Endodermal cell (in vitro differentiated cells): ENCODE measurements around the gene GNPDA1. TPM values are rescaled to one million over a fixed set of nuclear protein-coding genes. Genes with fewer than 3 reads are reported as not detected.
"Not testable (repeated sequence)": the region's sequence is repeated elsewhere in the genome, so short reads cannot be mapped to it uniquely, and the experiment has no call there.

Experiments
- DNase-seq: peaks from one replicate; pipeline ENCODE4 v3.0.0-alpha.2; 2017
- H3K27ac ChIP-seq: 2 replicates; pipeline ENCODE4 v1.5.1; 2013; ENCODE audit warnings: mild to moderate bottlenecking, low read depth, low read length, moderate library complexity
- H3K27me3 ChIP-seq: 2 replicates; pipeline ENCODE4 v1.6.1; 2013; ENCODE audit warnings: mild to moderate bottlenecking, low read length, moderate library complexity; ENCODE audit not compliant: insufficient read depth, control insufficient read depth, poor library complexity, severe bottlenecking
- H3K36me3 ChIP-seq: 2 replicates; pipeline ENCODE4 v1.7.0; 2013; ENCODE audit warnings: mild to moderate bottlenecking, low read length, moderate library complexity; ENCODE audit not compliant: control insufficient read depth, insufficient read depth
- H3K4me1 ChIP-seq: one replicate; pipeline ENCODE4 v1.7.0; 2013; ENCODE audit warnings: low read length; ENCODE audit not compliant: control insufficient read depth, insufficient read depth
- H3K4me3 ChIP-seq: 2 replicates; pipeline ENCODE4 v1.5.1; 2013; ENCODE audit warnings: mild to moderate bottlenecking, low read length, moderate library complexity
- H3K9ac ChIP-seq: 2 replicates; pipeline ENCODE4 v1.6.1; 2013; ENCODE audit warnings: mild to moderate bottlenecking, low read length, moderate library complexity; ENCODE audit not compliant: poor library complexity, severe bottlenecking; ENCODE audit errors: extremely low read depth
- H3K9me3 ChIP-seq: 2 replicates; pipeline ENCODE4 v1.6.1; 2013; ENCODE audit warnings: mild to moderate bottlenecking, low read length, moderate library complexity; ENCODE audit not compliant: control insufficient read depth
- H3K27ac Mint-ChIP-seq: 2 replicates; pipeline ENCODE4 v1.8.0; 2020; ENCODE audit warnings: mixed read lengths
- H3K27me3 Mint-ChIP-seq: 2 replicates; pipeline ENCODE4 v1.8.0; 2021; ENCODE audit warnings: mild to moderate bottlenecking, mixed read lengths; ENCODE audit not compliant: insufficient read depth
- H3K36me3 Mint-ChIP-seq: 2 replicates; pipeline ENCODE4 v1.8.0; 2020; ENCODE audit warnings: low read depth, mixed read lengths
- H3K4me1 Mint-ChIP-seq: 2 replicates; pipeline ENCODE4 v1.8.0; 2020; ENCODE audit warnings: mixed read lengths
- H3K4me3 Mint-ChIP-seq: 2 replicates; pipeline ENCODE4 v1.8.0; 2020; ENCODE audit warnings: mild to moderate bottlenecking, moderate library complexity, mixed read lengths
- H3K9me3 Mint-ChIP-seq: 2 replicates; pipeline ENCODE4 v1.8.0; 2020; ENCODE audit warnings: mild to moderate bottlenecking, mixed read lengths
- CTCF ChIP-seq: fragments of 200-600 bp; sonication (generic); conservative IDR thresholded peaks from 2 replicates; pipeline ENCODE4 v1.5.0; 2021; ENCODE audit warnings: antibody characterized with exemption, mild to moderate bottlenecking
- WGBS, 2 experiments: methylation state at CpG; one replicate each; pipeline versions ENCODE4 v1.1.5 to v1.1.7; 2013; ENCODE audit warnings: missing lambda C conversion rate in 2 of 2, mixed read lengths in 1 of 2; ENCODE audit not compliant: insufficient coverage in 1 of 2, insufficient read length in 1 of 2; 5-methylcytosine and 5-hydroxymethylcytosine counted together
- total RNA-seq, 2 donors: library from RNA; stranded (reverse); fragmentation: NEBNext Ultra II Directional in 1 of 2; extraction: Animal tissue kit (Norgen Biotek cat#: 25700) in 1 of 2; gene quantifications; 2 replicates in 1 of 2; 3 replicates in 1 of 2; pipeline ENCODE4 v1.2.1, GENCODE V29; 2021

Gene GNPDA1
- total RNA-seq, 2 donors from 2014 or later: 90.9 to 118 TPM

GRCh38 chr5:142056816-142057696, 44.2 kb upstream of the GNPDA1 start:
- TF ChIP-seq CTCF: no peak
- Histone ChIP-seq H3K4me3 (no peak overlapping the region), H3K9me3 (no peaks in the 10 kb centered on the region), H3K9ac (no peak overlapping the region), H3K27ac (no peak overlapping the region), H3K27me3 (no peaks in the 10 kb centered on the region), H3K4me1 (no peaks in the 10 kb centered on the region), H3K36me3 (no peaks in the 10 kb centered on the region)
- Mint-ChIP-seq H3K4me1 (peaks cover 10% of the 10 kb centered on the region), H3K27me3 (no peaks in the 10 kb centered on the region), H3K4me3 (no peak overlapping the region), H3K9me3 (no peaks in the 10 kb centered on the region), H3K36me3 (no peaks in the 10 kb centered on the region), H3K27ac (no peak overlapping the region)
- WGBS, 2 experiments: 67 to 93% methylated on average over 2 to 5 of the region's 5 CpGs
- DNase-seq: no peak

DNA sequence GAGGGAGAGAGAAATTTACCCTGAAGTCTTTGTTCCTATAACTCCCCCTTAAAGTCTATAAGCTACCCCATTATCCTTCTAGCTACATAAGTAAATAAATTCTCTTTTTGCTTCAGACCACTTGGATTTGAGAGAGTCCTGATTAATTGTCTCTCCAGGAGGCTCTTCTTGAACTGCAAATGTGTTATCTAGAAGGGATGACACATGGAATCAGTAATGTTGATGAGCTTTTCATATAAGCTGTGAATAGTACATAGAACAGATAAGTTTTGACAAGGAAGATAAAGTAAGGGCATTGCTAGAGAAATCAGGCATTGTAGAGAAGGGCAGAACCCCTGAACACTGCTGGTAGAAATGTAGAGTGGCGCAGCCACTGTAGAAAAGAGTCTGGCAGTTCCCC, 42.5 kb upstream of the GNPDA1 start:
- Histone ChIP-seq H3K4me1 (no peaks in the 10 kb centered on the region), H3K27me3 (no peaks in the 10 kb centered on the region), H3K27ac (no peak overlapping the region), H3K9me3 (no peaks in the 10 kb centered on the region), H3K4me3 (no peak overlapping the region), H3K9ac (no peak overlapping the region), H3K36me3 (no peaks in the 10 kb centered on the region)
- H3K4me1 Mint-ChIP-seq: peaks cover 10% of the 10 kb centered on the region
- no peaks in the 10 kb centered on the region for H3K36me3 Mint-ChIP-seq
- WGBS, 2 experiments: 86% methylated on average over 1 of the region's 1 CpG
- H3K9me3 Mint-ChIP-seq: no peaks in the 10 kb centered on the region
- no peaks in the 10 kb centered on the region for H3K27me3 Mint-ChIP-seq
- no peak overlapping the region for H3K27ac Mint-ChIP-seq
- no peak for DNase-seq
- H3K4me3 Mint-ChIP-seq: no peak overlapping the region
- no peak for TF ChIP-seq CTCF

DNA sequence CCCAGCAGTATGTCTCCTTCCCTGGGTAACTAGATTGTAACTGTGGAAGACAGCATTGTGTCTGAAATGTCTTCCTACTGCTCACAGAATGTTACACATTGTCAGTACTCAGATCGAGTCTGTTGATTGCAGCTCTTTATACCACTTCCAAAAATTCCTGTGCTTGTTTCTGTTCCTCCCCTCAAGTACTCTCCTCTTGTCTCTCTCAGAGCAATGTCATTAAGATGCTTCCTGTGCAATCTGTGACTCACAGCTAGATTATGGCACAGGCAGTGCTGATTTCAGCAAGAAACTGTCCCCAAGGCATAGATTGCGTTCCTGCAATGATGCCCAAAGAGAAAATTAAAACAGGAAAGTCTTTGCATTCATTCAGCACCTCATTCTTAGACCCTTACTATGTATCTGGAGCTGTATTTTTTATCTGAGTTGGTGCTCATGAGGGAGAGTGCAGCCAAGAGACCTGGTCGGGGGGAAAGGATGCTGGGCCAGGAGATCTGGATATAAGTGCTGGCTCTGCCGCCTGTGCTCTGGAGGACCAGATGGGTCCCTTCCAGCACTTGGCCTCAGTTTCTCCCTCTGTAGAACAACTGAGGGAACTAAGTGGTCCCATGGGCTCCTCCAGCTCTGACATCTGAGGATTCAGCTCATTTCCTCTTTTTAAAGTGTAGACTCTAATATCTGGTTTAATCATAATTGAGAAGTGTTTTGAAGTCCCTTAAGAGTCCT, 40.8 kb upstream of the GNPDA1 start:
- 60 to 77% methylated on average over 2 to 4 of the region's 4 CpGs for WGBS, 2 experiments
- no peak overlapping the region for H3K27ac Mint-ChIP-seq
- peaks cover 10% of the 10 kb centered on the region for H3K4me1 Mint-ChIP-seq
- no peaks in the 10 kb centered on the region for H3K27me3 Mint-ChIP-seq
- no peaks in the 10 kb centered on the region for H3K36me3 ChIP-seq
- no peak overlapping the region for H3K9ac ChIP-seq
- no peak for TF ChIP-seq CTCF
- H3K36me3 Mint-ChIP-seq: no peaks in the 10 kb centered on the region
- no peak overlapping the region for H3K27ac ChIP-seq
- H3K9me3 ChIP-seq: no peaks in the 10 kb centered on the region
- H3K4me1 ChIP-seq: no peaks in the 10 kb centered on the region
- no peaks in the 10 kb centered on the region for H3K9me3 Mint-ChIP-seq
- H3K27me3 ChIP-seq: no peaks in the 10 kb centered on the region
- H3K4me3 ChIP-seq: no peak overlapping the region
- no peak overlapping the region for H3K4me3 Mint-ChIP-seq
- no peak for DNase-seq

DNA sequence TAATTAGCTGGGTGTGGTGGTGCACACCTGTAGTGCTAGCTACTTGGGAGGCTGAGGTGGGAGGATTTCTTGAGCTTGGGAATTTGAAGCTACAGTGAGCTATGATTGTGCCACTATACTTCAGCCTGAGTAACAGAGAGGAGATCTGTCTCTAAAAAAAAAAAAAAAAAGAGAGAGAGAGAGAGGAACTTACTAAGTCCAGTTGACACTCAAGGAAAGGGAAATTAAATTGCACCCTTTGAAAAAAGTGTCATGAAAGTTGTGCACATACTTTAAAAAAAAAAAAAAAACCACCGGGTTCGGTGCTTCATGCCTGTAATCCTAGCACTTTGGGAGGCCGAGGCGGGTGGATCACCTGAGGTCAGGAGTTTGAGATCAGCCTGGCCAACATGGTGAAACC, 39.2 kb upstream of the GNPDA1 start:
- DNase-seq, H3K36me3 ChIP-seq, H3K27ac Mint-ChIP-seq, H3K27me3 Mint-ChIP-seq, H3K27me3 ChIP-seq, H3K9me3 ChIP-seq, H3K9me3 Mint-ChIP-seq, H3K27ac ChIP-seq, H3K36me3 Mint-ChIP-seq, H3K4me3 ChIP-seq, H3K4me1 ChIP-seq, H3K9ac ChIP-seq, H3K4me3 Mint-ChIP-seq: not testable (repeated sequence)
- H3K4me1 Mint-ChIP-seq: peaks cover 15% of the 10 kb centered on the region
- WGBS, 2 experiments: 91 to 94% methylated on average over 3 to 4 of the region's 4 CpGs
